K562 (cell line): Measurements from ENCODE around the gene TMEM185B. TPM values are rescaled to one million over a fixed set of nuclear protein-coding genes. Genes with fewer than 3 reads are reported as not detected.

ENCODE experiments used
- ATAC-seq: fragments of 200-7000 bp; cut with Tn5 transposase; 3 replicates; pipeline ENCODE4 v1.9.1; 2020; ENCODE audit warnings: moderate library complexity
- BruUV-seq: library from RNA; stranded (reverse); fragments of 400-500 nt; replicated peaks from 2 replicates; lab custom pipeline; 2021; lab: Mats Ljungman, UMichigan
- CTCF ChIA-PET: fragments of 300-600 bp; formaldehyde crosslinking; extraction: SDS; loops from one replicate; lab custom pipeline; 2021; ENCODE audit warnings: low intra/inter-chr PET ratio; lab: Yijun Ruan, JAX
- POLR2A ChIA-PET: fragments of 300-600, 350-650 bp; sonication (Branson Sonifier 250); formaldehyde crosslinking; extraction: SDS; loops from one replicate; lab custom pipeline; 2021; ENCODE audit warnings: antibody characterized with exemption, inconsistent platforms; lab: Yijun Ruan, JAX
- DNase-seq, 4 experiments: peaks; one replicate each; pipeline versions ENCODE4 v3.0.0 to v3.0.0-alpha.2; 2011 to 2018; ENCODE audit warnings: low spot score in 3 of 4, mixed read lengths in 3 of 4; ENCODE audit errors: extremely low read depth in 1 of 4
- FAIRE-seq: peaks from 2 replicates; lab custom pipeline; 2011; peaks lifted over from hg19 to GRCh38; lab: Jason Lieb, UNC
- H2AFZ ChIP-seq: 2 replicates; pipeline ENCODE4 v1.6.0; 2011; ENCODE audit warnings: low read depth, low read length, control low read depth, inconsistent platforms
- H3K27ac ChIP-seq: fragments of 200-600 bp; 3 replicates; pipeline ENCODE4 v1.8.0; 2011; ENCODE audit warnings: low read depth, mild to moderate bottlenecking, control low read depth, inconsistent platforms, low read length, moderate library complexity, mixed read lengths; ENCODE audit errors: extremely low read depth
- H3K27me3 ChIP-seq, 2 experiments: fragments of 300-600 bp in 1 of 2; 2 replicates in 1 of 2; 3 replicates in 1 of 2; pipeline versions ENCODE4 v1.6.0 to v1.8.0; 2011; ENCODE audit warnings: inconsistent platforms in 2 of 2, low read length in 2 of 2, mild to moderate bottlenecking in 1 of 2, mixed read lengths in 1 of 2, moderate library complexity in 1 of 2; ENCODE audit not compliant: control insufficient read depth in 2 of 2, insufficient read depth in 2 of 2
- H3K36me3 ChIP-seq: fragments of 300-600 bp; 3 replicates; pipeline ENCODE4 v1.8.0; 2011; ENCODE audit warnings: mild to moderate bottlenecking, low read length, inconsistent platforms; ENCODE audit not compliant: control insufficient read depth, insufficient read depth
- H3K4me1 ChIP-seq, 2 experiments: fragments of 200-600 bp in 1 of 2; replicated peaks in 1 of 2; 2 replicates in 1 of 2; 3 replicates in 1 of 2; pipeline versions ENCODE4 v1.5.1 to v1.8.0; 2011; ENCODE audit warnings: inconsistent platforms in 2 of 2, low read length in 2 of 2, mild to moderate bottlenecking in 1 of 2, mixed read lengths in 1 of 2, moderate library complexity in 1 of 2; ENCODE audit not compliant: control insufficient read depth in 2 of 2, insufficient read depth in 2 of 2
- H3K4me2 ChIP-seq: 2 replicates; pipeline ENCODE4 v1.6.1; 2011; ENCODE audit warnings: low read length, control low read depth, inconsistent platforms, mixed read lengths; ENCODE audit not compliant: insufficient read depth
- H3K4me3 ChIP-seq: fragments of 200-600 bp; sonication (generic), shearing (Covaris generic); 2 replicates; pipeline ENCODE4 v1.5.1; 2016; ENCODE audit warnings: control low read depth, inconsistent platforms
- H3K79me2 ChIP-seq: fragments of 200-600 bp; 3 replicates; pipeline ENCODE4 v1.8.0; 2011; ENCODE audit warnings: low read length, inconsistent platforms; ENCODE audit not compliant: control insufficient read depth, insufficient read depth
- H3K9ac ChIP-seq, 2 experiments: 2 replicates each; pipeline versions ENCODE4 v1.6.0 to v1.6.1; 2011; ENCODE audit warnings: low read depth in 2 of 2, low read length in 2 of 2, control low read depth in 1 of 2, inconsistent platforms in 1 of 2, mild to moderate bottlenecking in 1 of 2, mixed read lengths in 1 of 2; ENCODE audit not compliant: insufficient read depth in 1 of 2
- H3K9me1 ChIP-seq: one replicate; pipeline ENCODE4 v1.6.0; 2011; ENCODE audit warnings: inconsistent platforms, mild to moderate bottlenecking, low read length, moderate library complexity; ENCODE audit not compliant: control insufficient read depth, insufficient read depth
- H3K9me3 ChIP-seq: replicated peaks from 2 replicates; pipeline ENCODE4 v1.5.1; 2011; ENCODE audit warnings: low read depth, low read length, inconsistent platforms; ENCODE audit not compliant: control insufficient read depth, insufficient read depth
- H4K20me1 ChIP-seq: replicated peaks from 2 replicates; pipeline ENCODE4 v1.6.1; 2011; ENCODE audit warnings: low read length, inconsistent platforms, mixed read lengths; ENCODE audit not compliant: control insufficient read depth, insufficient read depth
- C11orf30 ChIP-seq: fragments of 450-650 bp; IDR thresholded peaks from 2 replicates; pipeline ENCODE4 v1.6.1; 2016; ENCODE audit warnings: low read depth, mild to moderate bottlenecking
- DACH1 ChIP-seq: fragments of 450-650 bp; IDR thresholded peaks from 2 replicates; pipeline ENCODE4 v1.6.1; 2018; ENCODE audit not compliant: partially characterized antibody
- EWSR1 ChIP-seq: fragments of 450-650 bp; IDR thresholded peaks from 2 replicates; pipeline ENCODE4 v1.6.1; 2018; ENCODE audit warnings: borderline replicate concordance, mild to moderate bottlenecking, low read depth, moderate library complexity; ENCODE audit not compliant: partially characterized antibody
- FOS ChIP-seq: IDR thresholded peaks from 3 replicates; pipeline ENCODE4 v1.6.1; 2011; ENCODE audit not compliant: insufficient read length; ENCODE audit errors: extremely low read depth
- KLF10 ChIP-seq: fragments of 250-450 bp; sonication (Bioruptor Pico); IDR thresholded peaks from 2 replicates; pipeline ENCODE4 v1.6.1; 2021; ENCODE audit warnings: matching md5 sums
- MAFG ChIP-seq: fragments of 450-650 bp; conservative IDR thresholded peaks from 2 replicates; pipeline ENCODE4 v1.6.1; 2016; ENCODE audit warnings: missing genetic modification characterization, missing compliant biosample characterization
- MECOM ChIP-seq: fragments of 250-450 bp; sonication (Bioruptor Pico); IDR thresholded peaks from 2 replicates; pipeline ENCODE4 v1.8.0; 2022; ENCODE audit warnings: inconsistent platforms
- MEF2D ChIP-seq: conservative IDR thresholded peaks from 2 replicates; pipeline ENCODE4 v1.6.1; 2016; ENCODE audit warnings: low read depth, missing genetic modification characterization, missing compliant biosample characterization
- MYNN ChIP-seq, 2 experiments: sonication (generic); formaldehyde crosslinking in 1 of 2; IDR thresholded peaks; 2 replicates each; pipeline versions ENCODE4 v1.5.0 to v1.6.1; 2016 to 2020; ENCODE audit warnings: antibody characterized with exemption in 1 of 2, missing genetic modification reagents in 1 of 2
- NCOA2 ChIP-seq, 2 experiments: fragments of 450-650 bp; IDR thresholded peaks; 2 replicates each; pipeline ENCODE4 v1.6.1; 2018; ENCODE audit warnings: mild to moderate bottlenecking in 2 of 2, moderate library complexity in 1 of 2; ENCODE audit not compliant: partially characterized antibody in 2 of 2
- NFE2 ChIP-seq: IDR thresholded peaks from 2 replicates; pipeline ENCODE4 v1.6.1; 2014; ENCODE audit warnings: antibody characterized with exemption, low read depth
- PPARD ChIP-seq: fragments of 250-450 bp; sonication (Bioruptor Pico); IDR thresholded peaks from 2 replicates; pipeline ENCODE4 v1.8.0; 2022; ENCODE audit warnings: inconsistent platforms, mild to moderate bottlenecking, moderate library complexity
- RCOR1 ChIP-seq, 2 experiments: IDR thresholded peaks; 2 replicates each; pipeline ENCODE4 v1.6.1; 2012; ENCODE audit warnings: low read depth in 2 of 2, low read length in 2 of 2, borderline replicate concordance in 1 of 2, improper control_type of control experiment in 1 of 2
- SMAD1 ChIP-seq: fragments of 150-350 bp; IDR thresholded peaks from 2 replicates; pipeline ENCODE4 v1.6.1; 2014; ENCODE audit warnings: low read length, low read depth; ENCODE audit not compliant: partially characterized antibody
- SRF ChIP-seq, 2 experiments: fragments of 250-450, 450-650 bp in 1 of 2; sonication (Bioruptor Pico) in 1 of 2; sonication (generic) in 1 of 2; formaldehyde crosslinking; IDR thresholded peaks; 2 replicates each; pipeline versions ENCODE4 v1.5.0 to v1.5.1; 2020 to 2022; ENCODE audit warnings: mild to moderate bottlenecking in 1 of 2, missing genetic modification reagents in 1 of 2
- TCFL5 ChIP-seq: fragments of 250-450 bp; sonication (Bioruptor Pico); conservative IDR thresholded peaks from 2 replicates; pipeline ENCODE4 v1.6.1; 2021; ENCODE audit warnings: mild to moderate bottlenecking, moderate library complexity, matching md5 sums
- ZNF124 ChIP-seq: sonication (generic); formaldehyde crosslinking; IDR thresholded peaks from 2 replicates; pipeline ENCODE4 v1.8.1; 2022; ENCODE audit warnings: missing genetic modification reagents
- ZNF707 ChIP-seq: fragments of 250-450 bp; sonication (Bioruptor Pico); conservative IDR thresholded peaks from 2 replicates; pipeline ENCODE4 v1.8.0; 2022; ENCODE audit warnings: inconsistent platforms, mild to moderate bottlenecking, moderate library complexity
- ZNF780A ChIP-seq: fragments of 250-450 bp; sonication (Bioruptor Pico); IDR thresholded peaks from 2 replicates; pipeline ENCODE4 v1.5.0; 2021; ENCODE audit warnings: mild to moderate bottlenecking
- WGBS: fragments of 100-300 bp; shearing (Covaris generic); methylation state at CpG from one replicate; pipeline ENCODE4 v1.1.6; 2016; ENCODE audit warnings: low coverage, mixed read lengths; ENCODE audit not compliant: insufficient coverage; ENCODE audit errors: missing lambda C conversion rate; 5-methylcytosine and 5-hydroxymethylcytosine counted together
- in situ Hi-C: fragments of 300-500 bp; cut with MboI; formaldehyde crosslinking; loops from 4 replicates; pipeline ENCODE4 v1.15.0; 2018; ENCODE audit warnings: inconsistent platforms, mixed read lengths
- intact Hi-C: fragments of 100-400 bp; cut with micrococcal nuclease; formaldehyde crosslinking; loops from 2 replicates; pipeline ENCODE4 v1.14.2; 2022
- polyA plus RNA-seq, 8 experiments: library from polyadenylated mRNA; depleted of rRNA in 4 of 8; stranded (reverse) in 5 of 8; unstranded in 3 of 8; fragments of >200 nt; fragmentation: Nextera tagmentation in 2 of 8; fragmentation: Illumina TruSeq in 1 of 8; extraction: Ambion mirVana in 2 of 8; extraction: Trizol in 1 of 8; gene quantifications; 2 replicates each; pipeline versions ENCODE4 v1.2.1 to v1.2.3, GENCODE V29; 2011 to 2014; ENCODE audit warnings: inconsistent platforms in 1 of 8, missing spikeins in 1 of 8
- total RNA-seq, 7 experiments: library from RNA; depleted of rRNA in 6 of 7; stranded (reverse); fragments of >200 nt in 6 of 7; fragmentation: Illumina TruSeq in 2 of 7; extraction: Trizol in 2 of 7; gene quantifications; 2 replicates each; pipeline versions ENCODE4 v1.2.1 to v1.2.3, GENCODE V29; 2011 to 2021; ENCODE audit warnings: low replicate concordance in 1 of 7
- TF ChIP-seq, protein P1 (sequence below), 2 experiments: fragments of 450-650 bp; conservative IDR thresholded peaks; 2 replicates each; pipeline ENCODE4 v1.6.1; 2017; ENCODE audit warnings: mild to moderate bottlenecking in 2 of 2, moderate library complexity in 2 of 2

TMEM185B gene
- total and polyA plus RNA-seq, 9 of the 15 experiments (the other 6 are each of a cell fraction or from before 2014, with no cell fraction given): 2.9 to 28.2 (median 11.5) TPM

DNA sequence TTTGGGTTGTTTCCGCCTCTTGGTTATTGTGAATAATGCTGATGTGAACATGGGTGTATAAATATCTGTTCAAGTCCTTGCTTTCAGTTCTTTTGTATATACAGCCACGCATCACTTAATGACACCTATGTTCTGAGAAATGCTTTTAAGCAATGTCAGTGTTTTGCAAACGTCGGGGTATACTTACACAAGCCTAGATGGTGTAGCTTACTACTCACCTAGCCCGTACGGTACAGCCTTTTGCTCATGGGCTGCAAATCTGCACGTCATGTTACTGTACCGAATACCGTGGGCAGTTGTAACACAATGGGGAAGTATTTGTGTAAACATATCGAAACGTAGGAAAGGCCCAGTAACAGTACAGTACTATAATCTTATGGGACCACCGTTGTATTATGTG is 41.8 kb upstream of the TMEM185B start:
- Histone ChIP-seq H4K20me1 (peaks cover 14% of the 10 kb centered on the region), H3K79me2 (peaks cover 45% of the 10 kb centered on the region), H3K9me3 (peaks cover 3% of the 10 kb centered on the region; the same call in 1 of the 2 replicates), H3K27ac (no peak overlapping the region), H3K4me1 (peaks cover 25 to 41% of the 10 kb centered on the region in 2 experiments), H3K27me3 (no peaks in the 10 kb centered on the region), H3K4me3 (no peak overlapping the region), H2AFZ (no peak overlapping the region), H3K9me1 (no peaks in the 10 kb centered on the region), H3K4me2 (peak overlapping the region; percentile 42), H3K9ac (no peak overlapping the region), H3K36me3 (peaks cover 5% of the 10 kb centered on the region; the same call in 2 of the 3 replicates)
- ChIA-PET POLR2A (interaction anchor here (0.7 to 1.1 kb wide), 3 partner anchors 8 to 14 kb away, joined by 3 read pairs; no protein-coding TSS in a partner anchor), CTCF (no interaction called here)
- FAIRE-seq: no peak
- no peak for DNase-seq
- in situ Hi-C loops: no loop called here
- no TSS peak for BruUV-seq
- ATAC-seq: peak; percentile 21; the same call in 2 of the 3 replicates
- intact Hi-C loops: no loop called here
- TF ChIP-seq KLF10 (CRISPR knock-in tag): no peak
- no peak for TF ChIP-seq EWSR1
- TF ChIP-seq NFE2: peak; percentile 63
- TF ChIP-seq, protein P1, sequence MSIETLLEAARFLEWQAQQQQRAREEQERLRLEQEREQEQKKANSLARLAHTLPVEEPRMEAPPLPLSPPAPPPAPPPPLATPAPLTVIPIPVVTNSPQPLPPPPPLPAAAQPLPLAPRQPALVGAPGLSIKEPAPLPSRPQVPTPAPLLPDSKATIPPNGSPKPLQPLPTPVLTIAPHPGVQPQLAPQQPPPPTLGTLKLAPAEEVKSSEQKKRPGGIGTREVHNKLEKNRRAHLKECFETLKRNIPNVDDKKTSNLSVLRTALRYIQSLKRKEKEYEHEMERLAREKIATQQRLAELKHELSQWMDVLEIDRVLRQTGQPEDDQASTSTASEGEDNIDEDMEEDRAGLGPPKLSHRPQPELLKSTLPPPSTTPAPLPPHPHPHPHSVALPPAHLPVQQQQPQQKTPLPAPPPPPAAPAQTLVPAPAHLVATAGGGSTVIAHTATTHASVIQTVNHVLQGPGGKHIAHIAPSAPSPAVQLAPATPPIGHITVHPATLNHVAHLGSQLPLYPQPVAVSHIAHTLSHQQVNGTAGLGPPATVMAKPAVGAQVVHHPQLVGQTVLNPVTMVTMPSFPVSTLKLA (conservative IDR thresholded peaks at IDR 0.05): no peak
- TF ChIP-seq PPARD (CRISPR knock-in tag): no peak
- TF ChIP-seq TCFL5 (CRISPR knock-in tag): no peak
- TF ChIP-seq MAFG (tag): peak; percentile 31; the same call in 1 of the 2 replicates
- no peak for TF ChIP-seq DACH1
- no peak for TF ChIP-seq MECOM (CRISPR knock-in tag)
- no peak for TF ChIP-seq SMAD1
- no peak for TF ChIP-seq SRF (CRISPR knock-in tag; IDR thresholded peaks at IDR 0.05)
- no peak for TF ChIP-seq FOS
- TF ChIP-seq RCOR1 (IDR thresholded peaks at IDR 0.05; ENCODE audit: borderline replicate concordance in 1 of 2, low read depth in 2 of 2, low read length in 2 of 2): no peak
- TF ChIP-seq NCOA2 (IDR thresholded peaks at IDR 0.05; ENCODE audit: partially characterized antibody in 2 of 2): no peak
- TF ChIP-seq ZNF780A (CRISPR knock-in tag): no peak
- no peak for TF ChIP-seq ZNF124 (CRISPR knock-in tag)
- no peak for TF ChIP-seq MEF2D
- peak; percentile 21; the same call in 1 of the 2 replicates for TF ChIP-seq C11orf30
- no peak for TF ChIP-seq ZNF707 (CRISPR knock-in tag)
- no peak for TF ChIP-seq MYNN (IDR thresholded peaks at IDR 0.05)
- no peak for TF ChIP-seq MYNN (CRISPR knock-in tag; IDR thresholded peaks at IDR 0.05)
- 48% methylated on average over 12 of the region's 12 CpGs for WGBS
